Heart right ventricle (tissue), 16 donors: Measurements from ENCODE around the gene PLXNA2. TPM values are rescaled to one million over a fixed set of nuclear protein-coding genes. Genes with fewer than 3 reads are reported as not detected.

ENCODE experiments used
- ATAC-seq, 8 donors: fragments of 200-7000 bp; cut with Tn5 transposase; one replicate each; pipeline ENCODE4 v1.9.1; 2020; ENCODE audit warnings: mild to moderate bottlenecking in 8 of 8, moderate library complexity in 8 of 8, moderate number of reproducible peaks in 1 of 8
- DNase-seq, 2 donors: peaks; one replicate each; pipeline ENCODE4 v3.0.0-alpha.2; 2020
- H3K27ac ChIP-seq, 10 donors: fragments of 200-600 bp; sonication (generic) in 2 of 10; one replicate each; pipeline versions ENCODE4 v1.5.0 to v1.8.0; 2020 to 2022; ENCODE audit warnings: mild to moderate bottlenecking in 3 of 10
- H3K27me3 ChIP-seq, 7 donors: fragments of 200-600 bp; one replicate each; pipeline ENCODE4 v1.8.0; 2021 to 2022; ENCODE audit warnings: mild to moderate bottlenecking in 2 of 7
- H3K36me3 ChIP-seq, 9 donors: fragments of 200-600 bp; sonication (generic) in 1 of 9; one replicate each; pipeline versions ENCODE4 v1.5.0 to v1.8.0; 2020 to 2022; ENCODE audit warnings: mild to moderate bottlenecking in 2 of 9
- H3K4me1 ChIP-seq, 9 donors: fragments of 200-600 bp; sonication (generic) in 1 of 9; one replicate each; pipeline versions ENCODE4 v1.5.0 to v1.8.0; 2020 to 2022; ENCODE audit warnings: mild to moderate bottlenecking in 4 of 9
- H3K4me3 ChIP-seq, 10 donors: fragments of 200-600 bp; sonication (generic) in 2 of 10; one replicate each; pipeline versions ENCODE4 v1.5.0 to v1.8.0; 2020 to 2022; ENCODE audit warnings: mild to moderate bottlenecking in 7 of 10, moderate library complexity in 2 of 10
- H3K9me3 ChIP-seq, 11 donors: fragments of 200-600 bp in 10 of 11; sonication (generic) in 2 of 11; one replicate each; pipeline versions ENCODE4 v1.5.0 to v1.8.0; 2013 to 2022; ENCODE audit warnings: mild to moderate bottlenecking in 2 of 11, control low read depth in 1 of 11, moderate library complexity in 1 of 11
- CTCF ChIP-seq, 9 donors: fragments of 200-600 bp; sonication (generic) in 2 of 9; IDR thresholded peaks; one replicate each; pipeline versions ENCODE4 v1.5.0 to v1.8.0; 2021 to 2022; ENCODE audit warnings: antibody characterized with exemption in 9 of 9, mild to moderate bottlenecking in 5 of 9, moderate library complexity in 1 of 9
- WGBS, 2 donors: extraction: QIAGEN DNeasy Blood & Tissue Kit; methylation state at CpG; one replicate each; pipeline ENCODE4 v1.1.7; 2013; ENCODE audit warnings: inconsistent platforms in 1 of 2; 5-methylcytosine and 5-hydroxymethylcytosine counted together
- intact Hi-C, 10 donors: fragments of 100-400 bp; cut with DNase I; formaldehyde crosslinking; loops; one replicate each; pipeline versions ENCODE4 v1.11.1 to v1.14.2; 2022
- polyA plus RNA-seq, 2 donors: library from polyadenylated mRNA; stranded (reverse); fragments of 200-250 nt; gene quantifications; one replicate each; pipeline ENCODE4 v1.2.3, GENCODE V29; 2013
- total RNA-seq, 10 donors: library from RNA; stranded (reverse); fragmentation: NEBNext Ultra II Directional in 3 of 10; extraction: Animal tissue kit (Norgen Biotek cat#: 25700) in 3 of 10; gene quantifications; one replicate each; pipeline versions ENCODE4 v1.2.1 to v1.2.4, GENCODE V29; 2021 to 2023
- donor health status: Arrhythmogenic right ventricular cardiomyopathy.
- donor health status: ischemic (EF 13 %, LVEDD 7.1; RV severe dilation, severe dysfunction).
- donor health status: healthy with polysubstance abuse.
- donor health status: DM: no; HTN: yes; CAD: no.
- donor health status: DM: no; HTN: no; CAD: no.
- donor health status: ischemic (EF 25% LVEDD 6.9; RV normal size, moderate dysfunction).
- donor health status: ischemic (EF 25% LVEDD 5.7; RV mildly dilated, moderate dysfunction).
- donor health status: healthy.
- donor health status: DM: yes; HTN: yes; CAD: no.
- donor health status: Ischemic cardiomyopathy.
- donor health status: ischemic (EF 35%, LVEDD 5.7; RV mildly dilated, moderate dysfunction).
- donor health status: nonischemic (EF 11% LVEDD 7.7; RV severe dilation, severe dysfunction).
- donor health status: DM: yes; HTN: yes; CAD: no.
- donor health status: PGD.
- donor health status: ischemic (EF 29% LVEDD 5.4; RV normal size, mild dysfunction).
- donor health status: nonischemic (EF 23%, LVEDD 6.1; RV moderate dilation, normal function).

The PLXNA2 gene
- total and polyA plus RNA-seq, 12 donors: 6.1 to 31.6 (median 17.9) TPM

- peaks cover 0 to 90% (median 0%) of the 10 kb centered on the region in 9 donors for H3K36me3 ChIP-seq
- no peak for ATAC-seq
- WGBS, 2 donors: 87 to 88% methylated on average over 6 of the region's 6 CpGs
- no peak for TF ChIP-seq CTCF (IDR thresholded peaks at IDR 0.05)
- no peaks in the 10 kb centered on the region for H3K27me3 ChIP-seq
- peak overlapping the region in 5 of 10 donors; percentile 19 to 68 (median 54) for H3K27ac ChIP-seq
- peak overlapping the region in 6 of 10 donors; percentile 4 to 38 (median 22) for H3K4me3 ChIP-seq
- H3K9me3 ChIP-seq: no peaks in the 10 kb centered on the region
- intact Hi-C loops: loop anchor here in 1 of 10 donors (2.0 kb wide), 1 partner anchor 159 kb away; the partner anchor contains the start of gene PLXNA2
- DNase-seq: no peak
- H3K4me1 ChIP-seq: peaks cover 2 to 69% (median 33%) of the 10 kb centered on the region in 9 donors
Measured at GRCh38 chr1:208085655-208086515, 158.3 kb downstream of the PLXNA2 start.

- Histone ChIP-seq H3K27ac (no peak overlapping the region), H3K9me3 (no peaks in the 10 kb centered on the region), H3K4me3 (no peak overlapping the region), H3K36me3 (peaks cover 0 to 91% (median 0%) of the 10 kb centered on the region in 9 donors), H3K27me3 (no peaks in the 10 kb centered on the region), H3K4me1 (peaks cover 2 to 67% (median 27%) of the 10 kb centered on the region in 9 donors)
- no peak for TF ChIP-seq CTCF (IDR thresholded peaks at IDR 0.05)
- DNase-seq (no peak), ATAC-seq (no peak)
- intact Hi-C loops: no loop called here
- 95% methylated on average over 7 of the region's 7 CpGs for WGBS, 2 donors
Measured at GRCh38 chr1:208084764-208085163, 159.4 kb downstream of the PLXNA2 start.

GRCh38 chr1:208084220-208084619 lies 160.0 kb downstream of the PLXNA2 start:
- 93 to 97% methylated on average over 16 of the region's 16 CpGs for WGBS, 2 donors
- no peaks in the 10 kb centered on the region for H3K9me3 ChIP-seq
- no peak overlapping the region for H3K4me3 ChIP-seq
- H3K27ac ChIP-seq: peak overlapping the region in 1 of 10 donors; percentile 5
- H3K36me3 ChIP-seq: peaks cover 0 to 92% (median 0%) of the 10 kb centered on the region in 9 donors
- peaks cover 0 to 65% (median 22%) of the 10 kb centered on the region in 9 donors for H3K4me1 ChIP-seq
- TF ChIP-seq CTCF (IDR thresholded peaks at IDR 0.05): no peak
- no peak for DNase-seq
- intact Hi-C loops: no loop called here
- no peak for ATAC-seq
- H3K27me3 ChIP-seq: no peaks in the 10 kb centered on the region

- TF ChIP-seq CTCF (IDR thresholded peaks at IDR 0.05): no peak
- Histone ChIP-seq H3K4me3 (no peak overlapping the region), H3K36me3 (peaks cover 0 to 92% (median 0%) of the 10 kb centered on the region in 9 donors), H3K4me1 (peaks cover 0 to 63% (median 18%) of the 10 kb centered on the region in 9 donors), H3K9me3 (no peaks in the 10 kb centered on the region), H3K27me3 (no peaks in the 10 kb centered on the region), H3K27ac (peak overlapping the region in 3 of 10 donors; percentile 3 to 56 (median 19))
- DNase-seq (no peak), ATAC-seq (no peak)
- intact Hi-C loops: no loop called here
- WGBS, 2 donors: 97 to 99% methylated on average over 2 of the region's 2 CpGs
Measured at GRCh38 chr1:208083715-208084085, 160.5 kb downstream of the PLXNA2 start.
